Tibial nerve (tissue), 4 donors: ENCODE results near the gene PTGIS. TPM values are rescaled to one million over a fixed set of nuclear protein-coding genes. Genes with fewer than 3 reads are reported as not detected.

Experiments used
- DNase-seq, 2 donors: peaks; one replicate each; pipeline ENCODE4 v3.0.0-alpha.2; 2019; ENCODE audit warnings: low spot score in 2 of 2
- H3K27ac ChIP-seq, 4 donors: fragments of 200-600 bp; sonication (generic) in 3 of 4; one replicate each; pipeline ENCODE4 v1.5.1; 2017 to 2019; ENCODE audit warnings: mild to moderate bottlenecking in 1 of 4
- H3K27me3 ChIP-seq, 2 donors: fragments of 200-600 bp; sonication (generic) in 1 of 2; one replicate each; pipeline versions ENCODE4 v1.5.1 to v1.6.0; 2017 to 2019
- H3K36me3 ChIP-seq, 3 donors: fragments of 200-600 bp; sonication (generic); one replicate each; pipeline ENCODE4 v1.5.1; 2018 to 2019
- H3K4me1 ChIP-seq, 4 donors: fragments of 200-600 bp; sonication (generic) in 3 of 4; one replicate each; pipeline ENCODE4 v1.5.1; 2017 to 2019
- H3K4me3 ChIP-seq, 4 donors: fragments of 200-600 bp; sonication (generic) in 3 of 4; one replicate each; pipeline ENCODE4 v1.5.1; 2017 to 2019; ENCODE audit warnings: mild to moderate bottlenecking in 1 of 4, moderate library complexity in 1 of 4
- H3K9me3 ChIP-seq, 4 donors: fragments of 200-600 bp; sonication (generic) in 3 of 4; one replicate each; pipeline ENCODE4 v1.5.1; 2017 to 2019
- EP300 ChIP-seq, 2 donors: sonication (generic); formaldehyde crosslinking; IDR thresholded peaks; one replicate each; pipeline ENCODE4 v1.6.1; 2017; ENCODE audit warnings: antibody characterized with exemption in 2 of 2, mild to moderate bottlenecking in 1 of 2
- POLR2A ChIP-seq, 2 donors: fragments of 450-650 bp; IDR thresholded peaks; one replicate each; pipeline ENCODE4 v1.6.1; 2017; ENCODE audit warnings: antibody characterized with exemption in 2 of 2, mild to moderate bottlenecking in 2 of 2, moderate library complexity in 2 of 2
- WGBS, 2 donors: methylation state at CpG; one replicate each; pipeline ENCODE4 v1.1.5; 2018; 5-methylcytosine and 5-hydroxymethylcytosine counted together
- total RNA-seq, 4 donors: library from RNA; depleted of rRNA; stranded (reverse); fragments of >200 nt; gene quantifications; one replicate each; pipeline ENCODE4 v1.1.0, GENCODE V29; 2016
- TF ChIP-seq, protein P1 (sequence below), 5 experiments: fragments of 200-600 bp in 3 of 5; fragments of 450-650 bp in 2 of 5; sonication (generic) in 3 of 5; IDR thresholded peaks; one replicate each; pipeline ENCODE4 v1.5.1; 2016 to 2019; ENCODE audit warnings: antibody characterized with exemption in 5 of 5, mild to moderate bottlenecking in 3 of 5, moderate library complexity in 2 of 5

Gene PTGIS
- total RNA-seq, 4 donors from 2014 or later: 31.5 to 92.4 (median 47.5) TPM

DNA sequence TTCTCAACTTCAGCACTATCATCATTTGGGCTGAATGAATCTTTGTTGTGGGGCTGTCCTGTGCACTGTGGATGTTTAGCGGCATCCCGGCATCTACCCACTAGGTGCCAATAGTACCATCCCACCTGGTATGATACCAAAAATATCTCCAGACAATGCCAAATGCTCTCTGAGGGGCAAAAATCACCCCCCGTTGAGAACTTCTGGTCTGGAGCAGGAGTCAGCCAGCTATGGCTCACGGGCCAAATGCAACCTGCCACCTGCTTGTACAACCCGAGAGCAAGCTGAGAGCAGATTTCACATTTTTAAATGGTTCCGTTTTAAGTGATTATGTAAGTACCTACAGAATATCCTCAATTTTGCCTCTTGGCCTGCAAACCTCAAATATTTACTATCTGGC, 112.2 kb downstream of the PTGIS start:
- 86% methylated on average over 6 of the region's 6 CpGs for WGBS, 2 donors
- H3K4me3 ChIP-seq: no peak overlapping the region
- TF ChIP-seq EP300 (IDR thresholded peaks at IDR 0.05) (no peak), POLR2A (IDR thresholded peaks at IDR 0.05) (no peak)
- TF ChIP-seq, protein P1, sequence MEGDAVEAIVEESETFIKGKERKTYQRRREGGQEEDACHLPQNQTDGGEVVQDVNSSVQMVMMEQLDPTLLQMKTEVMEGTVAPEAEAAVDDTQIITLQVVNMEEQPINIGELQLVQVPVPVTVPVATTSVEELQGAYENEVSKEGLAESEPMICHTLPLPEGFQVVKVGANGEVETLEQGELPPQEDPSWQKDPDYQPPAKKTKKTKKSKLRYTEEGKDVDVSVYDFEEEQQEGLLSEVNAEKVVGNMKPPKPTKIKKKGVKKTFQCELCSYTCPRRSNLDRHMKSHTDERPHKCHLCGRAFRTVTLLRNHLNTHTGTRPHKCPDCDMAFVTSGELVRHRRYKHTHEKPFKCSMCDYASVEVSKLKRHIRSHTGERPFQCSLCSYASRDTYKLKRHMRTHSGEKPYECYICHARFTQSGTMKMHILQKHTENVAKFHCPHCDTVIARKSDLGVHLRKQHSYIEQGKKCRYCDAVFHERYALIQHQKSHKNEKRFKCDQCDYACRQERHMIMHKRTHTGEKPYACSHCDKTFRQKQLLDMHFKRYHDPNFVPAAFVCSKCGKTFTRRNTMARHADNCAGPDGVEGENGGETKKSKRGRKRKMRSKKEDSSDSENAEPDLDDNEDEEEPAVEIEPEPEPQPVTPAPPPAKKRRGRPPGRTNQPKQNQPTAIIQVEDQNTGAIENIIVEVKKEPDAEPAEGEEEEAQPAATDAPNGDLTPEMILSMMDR (IDR thresholded peaks at IDR 0.05): no peak
- peaks cover 0 to 7% (median 0%) of the 10 kb centered on the region in 4 donors for H3K4me1 ChIP-seq
- no peak overlapping the region for H3K27ac ChIP-seq
- no peaks in the 10 kb centered on the region for H3K9me3 ChIP-seq
- H3K27me3 ChIP-seq: peaks cover 0 to 4% of the 10 kb centered on the region in 2 donors
- DNase-seq: no peak
- H3K36me3 ChIP-seq: no peaks in the 10 kb centered on the region

Other genes starting within 250 kb of the PTGIS start
- gene KCNB1, start 85.5 kb downstream of the PTGIS start, total RNA-seq: 10 to 100 TPM in 1 of 4 donors, 1 to 10 TPM in 3; 3.9 to 11.7 (median 6.7) TPM
- 10 to 100 TPM; 13.6 to 25.2 (median 20.7) TPM for gene B4GALT5, start 145.7 kb upstream of the PTGIS start, total RNA-seq
- 10 to 100 TPM in 3 of 4 donors, 1 to 10 TPM in 1; 8.2 to 17.3 (median 12.1) TPM for gene SLC9A8, start 244.7 kb upstream of the PTGIS start, total RNA-seq